ENCODE results near the gene SGCD. TPM values are rescaled to one million over a fixed set of nuclear protein-coding genes. Genes with fewer than 3 reads are reported as not detected.

The SGCD gene
- total RNA-seq, 2 donors from 2014 or later = not detected

DNA sequence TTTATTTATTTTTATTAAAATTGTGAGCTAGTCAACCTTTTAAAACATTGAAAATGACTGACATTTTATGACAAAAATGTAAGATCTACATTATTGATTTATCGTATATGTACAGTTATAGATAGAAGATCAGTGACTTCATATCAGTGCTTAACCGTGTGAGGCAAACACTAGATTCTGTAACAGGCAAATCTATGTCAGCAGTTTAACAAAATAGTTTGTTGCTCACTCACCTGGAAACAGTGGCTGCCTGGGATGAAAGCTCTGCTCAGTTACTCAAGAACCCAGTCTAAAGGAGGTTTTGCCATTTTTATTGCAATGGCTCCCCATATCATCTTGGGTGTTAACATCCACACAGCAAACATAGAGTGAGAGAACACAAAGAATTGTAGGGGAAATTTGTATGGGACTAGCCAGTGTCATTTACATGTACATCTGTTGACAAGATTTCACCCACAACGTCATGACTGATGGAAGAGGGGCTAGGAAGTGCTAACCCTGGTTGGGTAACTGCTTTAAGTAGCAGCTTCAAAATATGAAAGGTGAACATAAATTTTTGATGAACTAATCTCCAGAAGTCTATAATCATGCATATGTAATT lies 49.0 kb downstream of the SGCD start:
- Mint-ChIP-seq H3K27ac (no peak overlapping the region), H3K4me1 (no peaks in the 10 kb centered on the region), H3K36me3 (ENCODE audit: low read depth) (no peaks in the 10 kb centered on the region), H3K4me3 (no peak overlapping the region), H3K27me3 (peaks cover 50% of the 10 kb centered on the region)
- H3K9me3 ChIP-seq (ENCODE audit: control insufficient read depth, low read length, poor library complexity, severe bottlenecking) = no peaks in the 10 kb centered on the region
- ATAC-seq (no peak), DNase-seq (no peak)

DNA sequence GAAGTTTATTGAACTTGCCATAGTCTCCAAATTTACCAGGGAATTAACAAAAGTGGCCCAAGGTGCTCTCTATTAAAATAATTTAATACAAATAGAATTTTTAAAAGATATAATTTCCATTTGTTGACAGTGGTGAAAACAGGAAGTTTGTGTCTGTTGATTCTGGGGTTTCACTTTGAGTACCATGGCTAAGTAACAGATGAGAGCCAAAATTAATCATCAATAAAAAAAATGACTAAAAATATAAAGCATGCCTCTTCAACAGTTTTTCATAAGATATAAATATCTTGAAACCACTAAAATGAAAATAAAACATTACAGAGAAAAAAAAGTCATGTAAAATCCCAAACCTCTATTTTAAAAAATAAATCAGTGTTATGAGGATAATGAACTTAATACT lies 49.8 kb downstream of the SGCD start:
- H3K9me3 ChIP-seq (ENCODE audit: control insufficient read depth, low read length, poor library complexity, severe bottlenecking) = no peaks in the 10 kb centered on the region
- no peak for ATAC-seq
- Mint-ChIP-seq H3K27ac (no peak overlapping the region), H3K4me3 (no peak overlapping the region), H3K4me1 (no peaks in the 10 kb centered on the region), H3K36me3 (ENCODE audit: low read depth) (no peaks in the 10 kb centered on the region), H3K27me3 (peaks cover 47% of the 10 kb centered on the region)
- DNase-seq = no peak

DNA sequence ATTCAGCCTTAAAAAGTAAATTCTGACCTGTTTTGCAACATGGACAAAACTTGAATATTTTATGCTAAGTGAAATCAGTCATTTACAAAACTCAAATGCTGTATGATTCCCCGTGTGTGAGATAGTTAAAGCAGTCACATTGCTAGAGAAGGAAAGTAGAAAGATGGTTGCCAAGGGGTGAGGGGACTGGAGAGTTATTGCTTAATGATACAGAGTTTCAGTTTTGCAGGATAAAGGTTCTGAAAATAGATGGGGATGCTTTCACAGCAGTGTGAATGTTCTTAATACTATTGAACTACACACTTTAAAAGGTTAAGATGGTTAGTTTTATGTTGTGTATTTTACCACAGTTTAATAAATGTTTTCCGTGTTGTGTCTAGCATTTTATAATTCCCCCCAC lies 51.2 kb downstream of the SGCD start:
- DNase-seq = no peak

DNA sequence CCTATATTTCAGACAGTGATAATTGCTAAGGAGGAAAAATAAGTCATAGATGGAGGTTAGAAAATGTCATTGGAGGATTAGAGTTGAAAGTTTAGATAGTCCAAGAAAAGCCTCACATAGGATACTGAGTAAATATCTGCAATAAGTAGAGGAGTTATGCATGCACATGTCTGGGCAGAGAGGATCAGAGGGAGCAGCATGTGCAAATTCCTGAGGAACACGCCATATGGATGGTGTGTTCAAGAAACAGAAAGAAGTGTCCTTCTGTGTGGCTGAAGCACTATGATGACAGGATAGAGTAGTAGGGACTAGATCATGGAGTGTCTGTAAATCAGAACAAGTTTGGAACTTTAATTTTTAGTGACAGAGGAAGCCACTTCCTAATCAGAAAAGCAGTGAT lies 52.2 kb downstream of the SGCD start:
- Mint-ChIP-seq H3K27me3 (peaks cover 48% of the 10 kb centered on the region), H3K4me3 (no peak overlapping the region), H3K27ac (no peak overlapping the region), H3K4me1 (no peaks in the 10 kb centered on the region), H3K36me3 (ENCODE audit: low read depth) (no peaks in the 10 kb centered on the region)
- no peak for ATAC-seq
- no peak for DNase-seq
- H3K9me3 ChIP-seq (ENCODE audit: control insufficient read depth, low read length, poor library complexity, severe bottlenecking) = no peaks in the 10 kb centered on the region

More for the DNA sequence above, 51.2 kb downstream of the SGCD start:
- Mint-ChIP-seq H3K4me1 (no peaks in the 10 kb centered on the region), H3K36me3 (ENCODE audit: low read depth) (no peaks in the 10 kb centered on the region), H3K4me3 (no peak overlapping the region), H3K27me3 (peaks cover 50% of the 10 kb centered on the region), H3K27ac (no peak overlapping the region)
- ATAC-seq = no peak
- no peaks in the 10 kb centered on the region for H3K9me3 ChIP-seq (ENCODE audit: control insufficient read depth, low read length, poor library complexity, severe bottlenecking)

DNA sequence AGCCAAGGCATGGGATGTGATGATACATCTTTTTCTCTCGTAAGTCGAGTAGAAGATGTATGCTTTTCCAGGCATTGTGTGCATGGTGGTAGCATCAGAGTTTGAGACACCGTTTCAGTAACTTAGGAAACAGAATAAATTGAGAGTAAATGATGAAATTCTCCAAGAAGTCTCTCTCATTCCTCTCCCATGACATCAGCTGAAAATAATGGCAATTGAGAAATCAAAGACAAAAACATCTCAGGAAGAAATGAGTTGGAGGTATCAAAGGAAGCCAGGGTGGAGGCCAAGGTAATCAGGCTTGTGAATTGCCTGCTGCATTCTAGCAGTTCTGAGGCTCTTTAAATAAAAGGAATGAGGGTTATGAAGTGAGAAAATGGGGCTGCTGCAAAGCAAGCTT lies 53.9 kb downstream of the SGCD start:
- Mint-ChIP-seq H3K27me3 (peaks cover 40% of the 10 kb centered on the region), H3K4me1 (no peaks in the 10 kb centered on the region), H3K4me3 (no peak overlapping the region), H3K27ac (no peak overlapping the region), H3K36me3 (ENCODE audit: low read depth) (no peaks in the 10 kb centered on the region)
- ATAC-seq (no peak), DNase-seq (no peak)
- no peaks in the 10 kb centered on the region for H3K9me3 ChIP-seq (ENCODE audit: control insufficient read depth, low read length, poor library complexity, severe bottlenecking)

DNA sequence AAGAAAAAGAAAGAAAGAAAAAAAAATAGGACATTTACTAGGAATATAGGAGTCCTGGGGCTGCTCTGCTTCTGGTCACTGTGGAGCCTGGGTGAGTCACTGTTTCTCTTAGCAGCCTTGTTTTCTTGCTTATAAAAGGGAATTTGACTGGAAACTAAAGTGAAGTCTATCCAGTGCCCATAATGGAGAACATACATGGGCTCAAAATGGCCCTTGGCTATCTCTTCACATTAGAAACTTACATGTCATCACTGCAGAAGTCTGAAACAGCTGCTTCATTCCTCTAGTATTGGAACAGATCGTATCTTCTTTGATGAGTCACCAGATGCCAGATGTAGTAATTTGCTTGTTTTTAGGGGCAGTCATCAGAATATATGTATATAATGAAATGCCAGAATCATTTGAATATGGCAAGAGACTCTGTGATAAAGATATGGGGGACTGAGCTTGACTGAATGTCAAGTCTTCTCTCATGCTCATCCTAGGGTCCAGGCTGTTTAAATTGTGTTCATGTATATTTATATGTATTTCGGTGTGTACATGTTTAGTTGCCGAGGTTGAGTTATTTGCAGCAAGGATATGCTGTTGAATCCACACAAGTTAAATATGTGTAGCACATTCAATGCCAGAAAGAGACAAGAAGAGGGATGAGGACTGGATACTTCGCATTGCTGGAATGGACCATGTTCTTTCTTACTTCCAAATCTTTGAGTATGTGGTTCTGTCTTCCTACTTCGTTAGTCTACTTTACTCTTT lies 56.7 kb downstream of the SGCD start:
- Mint-ChIP-seq H3K4me1 (no peaks in the 10 kb centered on the region), H3K4me3 (no peak overlapping the region), H3K36me3 (ENCODE audit: low read depth) (no peaks in the 10 kb centered on the region), H3K27ac (no peak overlapping the region), H3K27me3 (peaks cover 35% of the 10 kb centered on the region)
- ATAC-seq = no peak
- H3K9me3 ChIP-seq (ENCODE audit: control insufficient read depth, low read length, poor library complexity, severe bottlenecking) = no peaks in the 10 kb centered on the region
- no peak for DNase-seq

DNA sequence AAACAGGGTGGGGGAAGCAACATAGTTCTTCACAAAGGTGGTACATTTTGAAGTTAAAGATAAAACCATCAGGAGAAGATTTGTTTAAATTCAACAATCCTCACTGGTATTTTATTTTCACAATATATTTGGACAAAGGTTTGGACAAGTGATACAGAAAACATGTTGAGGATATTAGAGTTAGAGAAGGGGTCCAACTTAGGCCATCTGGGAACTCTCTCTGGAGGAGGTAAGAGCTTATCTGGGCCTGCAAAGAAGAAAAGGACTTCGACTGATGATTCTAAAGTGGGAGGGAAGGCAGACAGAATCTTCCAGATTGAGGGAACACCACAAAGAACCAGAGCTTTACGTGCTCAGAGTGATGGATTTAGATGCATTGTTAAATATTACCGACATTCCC lies 58.5 kb downstream of the SGCD start:
- H3K36me3 Mint-ChIP-seq (ENCODE audit: low read depth) = no peaks in the 10 kb centered on the region
- ATAC-seq (no peak), DNase-seq (no peak)
- no peak overlapping the region for H3K27ac Mint-ChIP-seq
- H3K27me3 Mint-ChIP-seq = peaks cover 33% of the 10 kb centered on the region
- H3K4me3 Mint-ChIP-seq = no peak overlapping the region
- no peaks in the 10 kb centered on the region for H3K9me3 ChIP-seq (ENCODE audit: control insufficient read depth, low read length, poor library complexity, severe bottlenecking)
- H3K4me1 Mint-ChIP-seq = no peaks in the 10 kb centered on the region

DNA sequence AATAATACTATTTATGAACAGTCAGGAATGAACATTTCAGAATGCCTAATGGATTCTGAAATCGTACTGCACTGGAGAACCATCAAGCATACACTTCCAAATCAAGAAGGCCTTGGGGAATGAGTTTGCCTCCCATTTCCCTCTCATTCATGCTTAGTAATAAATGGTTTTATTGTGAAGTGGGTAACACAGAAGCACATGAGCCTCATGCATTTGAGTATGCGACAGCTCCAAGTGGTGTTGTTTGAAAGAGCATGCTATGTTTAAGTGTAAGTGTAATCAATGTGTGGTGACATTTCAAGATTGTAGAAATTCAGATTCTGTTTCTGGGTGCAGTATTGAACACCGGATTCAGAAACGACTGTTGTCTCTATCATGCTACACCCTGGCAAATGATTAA lies 60.0 kb downstream of the SGCD start:
- Mint-ChIP-seq H3K4me1 (no peaks in the 10 kb centered on the region), H3K4me3 (no peak overlapping the region), H3K27me3 (peaks cover 27% of the 10 kb centered on the region), H3K27ac (no peak overlapping the region), H3K36me3 (ENCODE audit: low read depth) (no peaks in the 10 kb centered on the region)
- no peaks in the 10 kb centered on the region for H3K9me3 ChIP-seq (ENCODE audit: control insufficient read depth, low read length, poor library complexity, severe bottlenecking)
- ATAC-seq (no peak), DNase-seq (no peak)

DNA sequence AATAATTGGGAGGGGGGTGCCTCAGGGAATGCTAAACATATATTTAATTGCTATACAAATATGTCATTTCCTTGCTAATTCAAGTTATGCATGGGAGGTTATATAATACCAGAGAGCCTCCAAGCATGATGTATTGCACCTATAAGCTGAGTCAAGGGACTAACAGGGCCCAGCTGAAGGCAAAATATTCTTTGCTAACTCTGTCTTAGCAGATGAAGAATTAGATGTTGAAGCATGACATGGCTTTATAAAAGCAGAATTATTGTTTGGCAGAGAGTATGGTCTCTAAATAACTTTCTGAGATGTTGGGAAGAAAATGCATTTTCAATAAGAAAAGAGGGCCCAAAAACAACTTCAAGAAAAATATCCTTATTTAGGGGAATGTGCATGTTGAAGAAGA lies 60.4 kb downstream of the SGCD start:
- no peaks in the 10 kb centered on the region for H3K9me3 ChIP-seq (ENCODE audit: control insufficient read depth, low read length, poor library complexity, severe bottlenecking)
- Mint-ChIP-seq H3K27me3 (peaks cover 31% of the 10 kb centered on the region), H3K27ac (no peak overlapping the region), H3K4me3 (no peak overlapping the region), H3K36me3 (ENCODE audit: low read depth) (no peaks in the 10 kb centered on the region), H3K4me1 (no peaks in the 10 kb centered on the region)
- ATAC-seq = no peak
- DNase-seq = no peak

DNA sequence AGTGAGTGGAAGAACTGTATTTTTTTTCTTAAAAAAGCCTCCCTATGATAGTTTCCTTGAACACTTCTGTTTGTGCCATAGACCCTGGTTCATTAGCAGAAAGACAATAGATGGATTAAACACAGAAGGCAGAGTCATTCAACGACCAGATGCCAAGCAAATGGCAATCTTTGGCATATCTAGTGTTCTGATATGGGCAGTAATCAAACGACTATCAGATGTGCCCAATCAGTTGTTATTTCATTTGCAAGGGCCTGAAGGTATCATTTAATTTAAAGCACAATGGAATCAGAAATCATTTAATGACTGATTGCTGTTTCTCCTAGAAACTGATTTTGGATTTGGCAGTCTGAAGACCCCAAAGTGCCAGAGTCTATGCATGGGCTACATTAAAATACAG lies 61.3 kb downstream of the SGCD start:
- no peak overlapping the region for H3K27ac Mint-ChIP-seq
- ATAC-seq = no peak
- H3K4me1 Mint-ChIP-seq = no peaks in the 10 kb centered on the region

DNA sequence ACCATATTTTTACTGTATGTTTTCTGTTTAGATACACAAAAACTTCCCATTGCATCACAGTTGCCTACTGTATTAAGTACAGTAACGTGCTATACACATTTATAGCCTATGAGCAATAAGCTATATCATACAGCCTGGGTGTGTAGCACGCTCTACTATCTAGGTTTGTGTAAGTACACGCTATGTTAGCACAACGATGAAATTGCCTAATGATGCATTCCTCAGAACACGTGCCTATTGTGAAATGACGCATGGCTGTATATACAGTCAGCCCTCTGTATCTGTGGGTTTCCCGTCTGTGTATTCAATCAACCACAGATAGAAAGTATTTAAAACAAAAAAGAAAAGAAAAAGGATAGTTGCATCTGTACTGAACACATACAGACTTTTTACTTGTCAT lies 64.2 kb downstream of the SGCD start:
- peaks cover 46% of the 10 kb centered on the region for H3K27me3 Mint-ChIP-seq
- no peak overlapping the region for H3K27ac Mint-ChIP-seq
- no peak overlapping the region for H3K4me3 Mint-ChIP-seq
- no peak for ATAC-seq
- no peak for DNase-seq
- no peaks in the 10 kb centered on the region for H3K36me3 Mint-ChIP-seq (ENCODE audit: low read depth)
- H3K9me3 ChIP-seq (ENCODE audit: control insufficient read depth, low read length, poor library complexity, severe bottlenecking) = no peaks in the 10 kb centered on the region
- no peaks in the 10 kb centered on the region for H3K4me1 Mint-ChIP-seq

More for the DNA sequence above, 61.3 kb downstream of the SGCD start:
- no peaks in the 10 kb centered on the region for H3K9me3 ChIP-seq (ENCODE audit: control insufficient read depth, low read length, poor library complexity, severe bottlenecking)
- Mint-ChIP-seq H3K4me3 (no peak overlapping the region), H3K27me3 (peaks cover 35% of the 10 kb centered on the region), H3K36me3 (ENCODE audit: low read depth) (no peaks in the 10 kb centered on the region)
- no peak for DNase-seq

DNA sequence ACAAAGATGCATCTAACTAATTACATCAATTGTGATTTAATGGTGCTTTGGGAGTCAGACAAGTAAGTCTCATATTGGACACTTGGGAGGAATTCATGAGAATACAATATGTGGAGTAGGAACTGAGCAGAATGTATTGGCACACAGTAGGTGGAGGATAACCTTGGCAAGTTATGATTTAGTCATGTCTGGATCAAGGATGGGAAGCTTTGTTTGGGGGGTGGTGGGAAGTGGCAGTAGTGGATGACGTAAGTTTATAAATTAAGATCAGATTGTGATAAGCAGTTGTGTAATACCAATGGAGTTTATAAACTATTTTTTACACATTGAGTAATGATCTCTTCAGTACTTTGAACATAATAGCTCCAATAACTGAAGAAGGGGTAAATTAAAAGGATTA lies 67.0 kb downstream of the SGCD start:
- Mint-ChIP-seq H3K4me3 (no peak overlapping the region), H3K36me3 (ENCODE audit: low read depth) (no peaks in the 10 kb centered on the region), H3K27ac (no peak overlapping the region), H3K4me1 (no peaks in the 10 kb centered on the region), H3K27me3 (peaks cover 50% of the 10 kb centered on the region)
- ATAC-seq = no peak
- no peak for DNase-seq
- H3K9me3 ChIP-seq (ENCODE audit: control insufficient read depth, low read length, poor library complexity, severe bottlenecking) = no peaks in the 10 kb centered on the region

DNA sequence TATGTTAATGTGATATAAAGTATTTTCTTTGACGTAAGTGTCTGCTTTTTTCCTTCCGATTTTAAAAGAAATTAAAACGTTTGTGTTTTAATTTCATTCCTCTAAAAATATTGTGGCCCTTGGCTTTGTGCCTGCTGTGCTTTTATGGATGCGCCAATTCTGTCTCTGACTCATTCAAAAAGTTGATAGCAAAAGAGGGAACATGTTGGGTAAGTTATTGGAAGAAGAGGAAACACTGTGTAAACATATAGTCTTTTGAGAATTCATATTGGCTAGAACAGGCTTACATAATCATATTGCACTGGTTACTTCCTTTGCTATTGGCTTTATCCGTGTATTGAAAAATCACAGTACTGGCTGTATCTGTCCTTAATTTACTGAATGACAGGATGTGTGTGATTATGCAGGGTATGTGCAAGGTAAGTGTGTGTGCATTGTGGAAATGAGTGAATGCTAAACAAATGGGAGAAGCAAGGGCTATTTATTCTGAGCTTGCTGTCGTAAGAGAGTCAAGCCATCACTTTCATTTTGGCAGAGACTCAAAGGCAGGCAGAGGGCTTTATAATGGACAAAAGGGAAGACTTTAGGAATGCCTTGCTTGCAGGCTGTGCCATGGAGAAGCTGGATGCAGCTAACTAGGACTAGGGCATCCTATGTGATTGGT lies 67.8 kb downstream of the SGCD start:
- no peaks in the 10 kb centered on the region for H3K36me3 Mint-ChIP-seq (ENCODE audit: low read depth)
- no peaks in the 10 kb centered on the region for H3K9me3 ChIP-seq (ENCODE audit: control insufficient read depth, low read length, poor library complexity, severe bottlenecking)
- no peak for ATAC-seq
- no peak overlapping the region for H3K4me3 Mint-ChIP-seq
- DNase-seq = no peak
- H3K4me1 Mint-ChIP-seq = no peaks in the 10 kb centered on the region
- H3K27ac Mint-ChIP-seq = no peak overlapping the region
- H3K27me3 Mint-ChIP-seq = peaks cover 42% of the 10 kb centered on the region

DNA sequence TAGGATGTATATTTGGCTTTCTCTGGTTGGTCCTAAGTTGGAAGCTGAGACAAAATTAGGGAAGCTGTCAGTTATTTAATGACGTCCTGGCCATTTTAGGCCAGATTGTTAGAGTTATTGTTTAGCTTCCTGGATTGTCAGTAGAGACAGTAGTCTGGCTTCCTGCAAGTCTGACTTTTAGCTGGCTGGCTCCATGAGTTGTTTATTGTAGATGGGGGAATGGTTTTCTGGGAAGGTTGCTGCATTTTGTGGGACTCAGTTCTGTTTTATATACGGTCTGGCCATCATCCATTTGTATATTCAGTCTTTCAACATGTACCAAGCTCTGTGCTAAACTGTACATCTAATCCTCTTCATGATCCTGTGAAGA lies 68.3 kb downstream of the SGCD start:
- H3K9me3 ChIP-seq (ENCODE audit: control insufficient read depth, low read length, poor library complexity, severe bottlenecking) = no peaks in the 10 kb centered on the region
- H3K4me3 Mint-ChIP-seq = no peak overlapping the region
- H3K36me3 Mint-ChIP-seq (ENCODE audit: low read depth) = no peaks in the 10 kb centered on the region
- H3K4me1 Mint-ChIP-seq = no peaks in the 10 kb centered on the region
- ATAC-seq (no peak), DNase-seq (no peak)
- H3K27ac Mint-ChIP-seq = no peak overlapping the region
- peaks cover 42% of the 10 kb centered on the region for H3K27me3 Mint-ChIP-seq
